Heart right ventricle (tissue), 16 donors: ENCODE results near the gene HOXD8. TPM values are rescaled to one million over a fixed set of nuclear protein-coding genes. Genes with fewer than 3 reads are reported as not detected.

ENCODE experiments used
- ATAC-seq, 8 donors: fragments of 200-7000 bp; cut with Tn5 transposase; one replicate each; pipeline ENCODE4 v1.9.1; 2020; ENCODE audit warnings: mild to moderate bottlenecking in 8 of 8, moderate library complexity in 8 of 8, moderate number of reproducible peaks in 1 of 8
- DNase-seq, 2 donors: peaks; one replicate each; pipeline ENCODE4 v3.0.0-alpha.2; 2020
- H3K27ac ChIP-seq, 10 donors: fragments of 200-600 bp; sonication (generic) in 2 of 10; one replicate each; pipeline versions ENCODE4 v1.5.0 to v1.8.0; 2020 to 2022; ENCODE audit warnings: mild to moderate bottlenecking in 3 of 10
- H3K27me3 ChIP-seq, 7 donors: fragments of 200-600 bp; one replicate each; pipeline ENCODE4 v1.8.0; 2021 to 2022; ENCODE audit warnings: mild to moderate bottlenecking in 2 of 7
- H3K36me3 ChIP-seq, 9 donors: fragments of 200-600 bp; sonication (generic) in 1 of 9; one replicate each; pipeline versions ENCODE4 v1.5.0 to v1.8.0; 2020 to 2022; ENCODE audit warnings: mild to moderate bottlenecking in 2 of 9
- H3K4me1 ChIP-seq, 9 donors: fragments of 200-600 bp; sonication (generic) in 1 of 9; one replicate each; pipeline versions ENCODE4 v1.5.0 to v1.8.0; 2020 to 2022; ENCODE audit warnings: mild to moderate bottlenecking in 4 of 9
- H3K4me3 ChIP-seq, 10 donors: fragments of 200-600 bp; sonication (generic) in 2 of 10; one replicate each; pipeline versions ENCODE4 v1.5.0 to v1.8.0; 2020 to 2022; ENCODE audit warnings: mild to moderate bottlenecking in 7 of 10, moderate library complexity in 2 of 10
- H3K9me3 ChIP-seq, 11 donors: fragments of 200-600 bp in 10 of 11; sonication (generic) in 2 of 11; one replicate each; pipeline versions ENCODE4 v1.5.0 to v1.8.0; 2013 to 2022; ENCODE audit warnings: mild to moderate bottlenecking in 2 of 11, control low read depth in 1 of 11, moderate library complexity in 1 of 11
- CTCF ChIP-seq, 9 donors: fragments of 200-600 bp; sonication (generic) in 2 of 9; IDR thresholded peaks; one replicate each; pipeline versions ENCODE4 v1.5.0 to v1.8.0; 2021 to 2022; ENCODE audit warnings: antibody characterized with exemption in 9 of 9, mild to moderate bottlenecking in 5 of 9, moderate library complexity in 1 of 9
- WGBS, 2 donors: extraction: QIAGEN DNeasy Blood & Tissue Kit; methylation state at CpG; one replicate each; pipeline ENCODE4 v1.1.7; 2013; ENCODE audit warnings: inconsistent platforms in 1 of 2; 5-methylcytosine and 5-hydroxymethylcytosine counted together
- intact Hi-C, 10 donors: fragments of 100-400 bp; cut with DNase I; formaldehyde crosslinking; loops; one replicate each; pipeline versions ENCODE4 v1.11.1 to v1.14.2; 2022
- polyA plus RNA-seq, 2 donors: library from polyadenylated mRNA; stranded (reverse); fragments of 200-250 nt; gene quantifications; one replicate each; pipeline ENCODE4 v1.2.3, GENCODE V29; 2013
- total RNA-seq, 10 donors: library from RNA; stranded (reverse); fragmentation: NEBNext Ultra II Directional in 3 of 10; extraction: Animal tissue kit (Norgen Biotek cat#: 25700) in 3 of 10; gene quantifications; one replicate each; pipeline versions ENCODE4 v1.2.1 to v1.2.4, GENCODE V29; 2021 to 2023
- donor health status: Arrhythmogenic right ventricular cardiomyopathy.
- donor health status: ischemic (EF 13 %, LVEDD 7.1; RV severe dilation, severe dysfunction).
- donor health status: healthy with polysubstance abuse.
- donor health status: DM: no; HTN: yes; CAD: no.
- donor health status: DM: no; HTN: no; CAD: no.
- donor health status: ischemic (EF 25% LVEDD 6.9; RV normal size, moderate dysfunction).
- donor health status: ischemic (EF 25% LVEDD 5.7; RV mildly dilated, moderate dysfunction).
- donor health status: healthy.
- donor health status: DM: yes; HTN: yes; CAD: no.
- donor health status: Ischemic cardiomyopathy.
- donor health status: ischemic (EF 35%, LVEDD 5.7; RV mildly dilated, moderate dysfunction).
- donor health status: nonischemic (EF 11% LVEDD 7.7; RV severe dilation, severe dysfunction).
- donor health status: DM: yes; HTN: yes; CAD: no.
- donor health status: PGD.
- donor health status: ischemic (EF 29% LVEDD 5.4; RV normal size, mild dysfunction).
- donor health status: nonischemic (EF 23%, LVEDD 6.1; RV moderate dilation, normal function).

HOXD8 gene
- total and polyA plus RNA-seq, 12 donors: 0.26 to 1.5 (median 0.42) TPM; not detected in 2

GRCh38 chr2:176123411-176124109 lies 5.9 kb upstream of the HOXD8 start:
- intact Hi-C loops: loop anchor here in 7 of 10 donors (2.0 to 10.0 kb wide), 4 partner anchors 55 to 1024 kb away; no protein-coding TSS in a partner anchor

GRCh38 chr2:176124110-176124946 lies 5.2 kb upstream of the HOXD8 start:
- DNase-seq: no peak
- Histone ChIP-seq H3K27ac (no peak overlapping the region), H3K4me1 (peaks cover 0 to 38% (median 25%) of the 10 kb centered on the region in 9 donors), H3K36me3 (no peaks in the 10 kb centered on the region), H3K27me3 (peaks cover 62 to 100% (median 99%) of the 10 kb centered on the region in 7 donors), H3K9me3 (no peaks in the 10 kb centered on the region), H3K4me3 (no peak overlapping the region)
- no peak for ATAC-seq
- WGBS, 2 donors: 9 to 16% methylated on average over 34 of the region's 34 CpGs
- TF ChIP-seq CTCF (IDR thresholded peaks at IDR 0.05): no peak
- intact Hi-C loops: loop anchor here in 6 of 10 donors (5.0 to 10.0 kb wide), 3 partner anchors 690 to 1023 kb away; no protein-coding TSS in a partner anchor

More at GRCh38 chr2:176123411-176124109, 5.9 kb upstream of the HOXD8 start:
- TF ChIP-seq CTCF (IDR thresholded peaks at IDR 0.05): no peak
- ATAC-seq (no peak), DNase-seq (no peak)
- Histone ChIP-seq H3K36me3 (no peaks in the 10 kb centered on the region), H3K27ac (no peak overlapping the region), H3K4me3 (peak overlapping the region in 8 of 10 donors; percentile 8 to 49 (median 37)), H3K27me3 (peaks cover 62 to 100% (median 99%) of the 10 kb centered on the region in 7 donors), H3K4me1 (peaks cover 0 to 33% (median 22%) of the 10 kb centered on the region in 9 donors), H3K9me3 (no peaks in the 10 kb centered on the region)
- 4 to 8% methylated on average over 40 of the region's 40 CpGs for WGBS, 2 donors

GRCh38 chr2:176124947-176125771 lies 4.3 kb upstream of the HOXD8 start:
- TF ChIP-seq CTCF (IDR thresholded peaks at IDR 0.05): no peak
- 20 to 35% methylated on average over 9 of the region's 9 CpGs for WGBS, 2 donors
- intact Hi-C loops: loop anchor here (5.0 to 10.0 kb wide), 8 partner anchors 427 to 1022 kb away; no protein-coding TSS in a partner anchor
- Histone ChIP-seq H3K4me1 (peaks cover 0 to 43% (median 29%) of the 10 kb centered on the region in 9 donors), H3K27ac (no peak overlapping the region), H3K9me3 (no peaks in the 10 kb centered on the region), H3K4me3 (no peak overlapping the region), H3K27me3 (peaks cover 65 to 99% (median 97%) of the 10 kb centered on the region in 7 donors), H3K36me3 (no peaks in the 10 kb centered on the region)
- DNase-seq (no peak), ATAC-seq (no peak)

- Histone ChIP-seq H3K4me3 (no peak overlapping the region), H3K36me3 (no peaks in the 10 kb centered on the region), H3K27me3 (peaks cover 65 to 99% (median 97%) of the 10 kb centered on the region in 7 donors), H3K4me1 (peaks cover 0 to 48% (median 29%) of the 10 kb centered on the region in 9 donors), H3K27ac (no peak overlapping the region), H3K9me3 (no peaks in the 10 kb centered on the region)
- TF ChIP-seq CTCF (IDR thresholded peaks at IDR 0.05): no peak
- 24 to 34% methylated on average over 6 of the region's 6 CpGs for WGBS, 2 donors
- ATAC-seq: no peak
- intact Hi-C loops: loop anchor here (2.0 to 10.0 kb wide), 10 partner anchors 427 to 1022 kb away; no protein-coding TSS in a partner anchor
- no peak for DNase-seq
Observed at GRCh38 chr2:176125772-176126054, 3.8 kb upstream of the HOXD8 start.
